Activated T-helper 17 cell treated with anti-CD3 and anti-CD28 coated beads, Interleukin-2, amount 50 U/mL, for 72 hours (primary cell): ENCODE measurements around the gene MBP. TPM values are rescaled to one million over a fixed set of nuclear protein-coding genes. Genes with fewer than 3 reads are reported as not detected.

ENCODE experiments used
- ATAC-seq: fragments of 150-1000 bp; cut with Tn5 transposase; replicated peaks from 2 replicates; pipeline ENCODE4 v1.10.0; 2021; ENCODE audit warnings: mild to moderate bottlenecking, moderate library complexity
- H3K27ac Mint-ChIP-seq: one replicate; pipeline ENCODE4 v1.8.0; 2022; ENCODE audit warnings: mixed read lengths
- H3K27me3 Mint-ChIP-seq: one replicate; pipeline ENCODE4 v1.8.0; 2022; ENCODE audit warnings: mixed read lengths
- H3K36me3 Mint-ChIP-seq: one replicate; pipeline ENCODE4 v1.8.0; 2022; ENCODE audit warnings: low read depth, mild to moderate bottlenecking, mixed read lengths
- H3K4me1 Mint-ChIP-seq: one replicate; pipeline ENCODE4 v1.8.0; 2022; ENCODE audit warnings: mixed read lengths
- H3K4me3 Mint-ChIP-seq: one replicate; pipeline ENCODE4 v1.8.0; 2022; ENCODE audit warnings: mild to moderate bottlenecking, mixed read lengths
- H3K9me3 Mint-ChIP-seq: one replicate; pipeline ENCODE4 v1.8.0; 2022; ENCODE audit warnings: mixed read lengths
- total RNA-seq, 2 donors: library from RNA; stranded (reverse); gene quantifications; one replicate each; pipeline ENCODE4 v1.2.3, GENCODE V29; 2022

The MBP gene
- total RNA-seq, 2 donors from 2014 or later: 55.7 to 66.5 TPM

GRCh38 chr18:77144046-77144445 is 11.5 kb upstream of the MBP start:
- no peak for ATAC-seq
- Mint-ChIP-seq H3K4me3 (no peak overlapping the region), H3K27ac (no peak overlapping the region), H3K4me1 (peaks cover 33% of the 10 kb centered on the region), H3K27me3 (no peaks in the 10 kb centered on the region), H3K9me3 (peaks cover 13% of the 10 kb centered on the region), H3K36me3 (no peaks in the 10 kb centered on the region)

GRCh38 chr18:77143196-77143595 is 10.6 kb upstream of the MBP start:
- Mint-ChIP-seq H3K27ac (no peak overlapping the region), H3K36me3 (no peaks in the 10 kb centered on the region), H3K9me3 (peaks cover 13% of the 10 kb centered on the region), H3K27me3 (no peaks in the 10 kb centered on the region), H3K4me3 (no peak overlapping the region), H3K4me1 (peaks cover 33% of the 10 kb centered on the region)
- no peak for ATAC-seq

- Mint-ChIP-seq H3K4me3 (no peak overlapping the region), H3K27ac (peak overlapping the region; percentile 71), H3K4me1 (peaks cover 27% of the 10 kb centered on the region), H3K9me3 (peaks cover 13% of the 10 kb centered on the region), H3K27me3 (no peaks in the 10 kb centered on the region), H3K36me3 (no peaks in the 10 kb centered on the region)
- no peak for ATAC-seq
Observed at GRCh38 chr18:77141401-77142118, 9.0 kb upstream of the MBP start.

- Mint-ChIP-seq H3K9me3 (peaks cover 13% of the 10 kb centered on the region), H3K36me3 (no peaks in the 10 kb centered on the region), H3K4me3 (peak overlapping the region; percentile 25), H3K27me3 (no peaks in the 10 kb centered on the region), H3K27ac (peak overlapping the region; percentile 71), H3K4me1 (peaks cover 27% of the 10 kb centered on the region)
- ATAC-seq: peak; percentile 90
Observed at GRCh38 chr18:77140439-77141109, 8.0 kb upstream of the MBP start.

- Mint-ChIP-seq H3K9me3 (peaks cover 13% of the 10 kb centered on the region), H3K27me3 (no peaks in the 10 kb centered on the region), H3K4me3 (peak overlapping the region; percentile 25), H3K27ac (peak overlapping the region; percentile 71), H3K36me3 (no peaks in the 10 kb centered on the region), H3K4me1 (peaks cover 27% of the 10 kb centered on the region)
- ATAC-seq: no peak
Observed at GRCh38 chr18:77140030-77140429, 7.4 kb upstream of the MBP start.

GRCh38 chr18:77139619-77140018 is 7.0 kb upstream of the MBP start:
- no peaks in the 10 kb centered on the region for H3K36me3 Mint-ChIP-seq
- no peak for ATAC-seq
- peaks cover 13% of the 10 kb centered on the region for H3K9me3 Mint-ChIP-seq
- no peak overlapping the region for H3K4me3 Mint-ChIP-seq
- peaks cover 25% of the 10 kb centered on the region for H3K4me1 Mint-ChIP-seq
- peak overlapping the region; percentile 71 for H3K27ac Mint-ChIP-seq
- no peaks in the 10 kb centered on the region for H3K27me3 Mint-ChIP-seq

- H3K27ac Mint-ChIP-seq: no peak overlapping the region
- peaks cover 33% of the 10 kb centered on the region for H3K4me1 Mint-ChIP-seq
- H3K27me3 Mint-ChIP-seq: no peaks in the 10 kb centered on the region
- peaks cover 8% of the 10 kb centered on the region for H3K9me3 Mint-ChIP-seq
- H3K4me3 Mint-ChIP-seq: no peak overlapping the region
- no peak for ATAC-seq
- H3K36me3 Mint-ChIP-seq: no peaks in the 10 kb centered on the region
Observed at GRCh38 chr18:77138270-77138669, 5.7 kb upstream of the MBP start.

GRCh38 chr18:77137851-77138250 is 5.3 kb upstream of the MBP start:
- peaks cover 8% of the 10 kb centered on the region for H3K9me3 Mint-ChIP-seq
- H3K4me3 Mint-ChIP-seq: no peak overlapping the region

GRCh38 chr18:77136871-77137665 is 4.5 kb upstream of the MBP start:
- H3K4me1 Mint-ChIP-seq: peaks cover 33% of the 10 kb centered on the region
- no peak overlapping the region for H3K27ac Mint-ChIP-seq

More at GRCh38 chr18:77137851-77138250, 5.3 kb upstream of the MBP start:
- Mint-ChIP-seq H3K4me1 (peaks cover 33% of the 10 kb centered on the region), H3K36me3 (no peaks in the 10 kb centered on the region), H3K27me3 (no peaks in the 10 kb centered on the region), H3K27ac (no peak overlapping the region)
- ATAC-seq: no peak

GRCh38 chr18:77136076-77136718 is 3.6 kb upstream of the MBP start:
- Mint-ChIP-seq H3K27ac (no peak overlapping the region), H3K4me3 (no peak overlapping the region), H3K36me3 (peaks cover 2% of the 10 kb centered on the region), H3K4me1 (peaks cover 30% of the 10 kb centered on the region), H3K27me3 (no peaks in the 10 kb centered on the region), H3K9me3 (no peaks in the 10 kb centered on the region)
- ATAC-seq: no peak

More at GRCh38 chr18:77136871-77137665, 4.5 kb upstream of the MBP start:
- no peaks in the 10 kb centered on the region for H3K36me3 Mint-ChIP-seq
- H3K9me3 Mint-ChIP-seq: peaks cover under 1% of the 10 kb centered on the region
- no peak for ATAC-seq
- H3K27me3 Mint-ChIP-seq: no peaks in the 10 kb centered on the region
- no peak overlapping the region for H3K4me3 Mint-ChIP-seq

- Mint-ChIP-seq H3K4me1 (peaks cover 23% of the 10 kb centered on the region), H3K4me3 (no peak overlapping the region), H3K27me3 (no peaks in the 10 kb centered on the region), H3K9me3 (no peaks in the 10 kb centered on the region), H3K27ac (no peak overlapping the region), H3K36me3 (peaks cover 9% of the 10 kb centered on the region)
- no peak for ATAC-seq
Observed at GRCh38 chr18:77135339-77136075, 2.9 kb upstream of the MBP start.

GRCh38 chr18:77134611-77135010 is 2.0 kb upstream of the MBP start:
- Mint-ChIP-seq H3K9me3 (no peaks in the 10 kb centered on the region), H3K4me3 (peak overlapping the region; percentile 59), H3K27ac (no peak overlapping the region), H3K27me3 (no peaks in the 10 kb centered on the region), H3K36me3 (peaks cover 18% of the 10 kb centered on the region), H3K4me1 (peaks cover 14% of the 10 kb centered on the region)
- ATAC-seq: no peak

GRCh38 chr18:77133835-77134496 is 1.4 kb upstream of the MBP start:
- Mint-ChIP-seq H3K36me3 (peaks cover 25% of the 10 kb centered on the region), H3K4me1 (peaks cover 17% of the 10 kb centered on the region), H3K9me3 (no peaks in the 10 kb centered on the region), H3K27me3 (no peaks in the 10 kb centered on the region), H3K27ac (peak overlapping the region; percentile 67), H3K4me3 (peak overlapping the region; percentile 59)
- ATAC-seq: peak; percentile 11
